Activated T-cell treated with anti-CD3 and anti-CD28 coated beads for 4 hours (primary cell): ENCODE measurements around the gene ZMYND19.
"Not testable (repeated sequence)": the region's sequence is repeated elsewhere in the genome, so short reads cannot be mapped to it uniquely, and the experiment has no call there.

Source experiments
- DNase-seq: peaks from one replicate; pipeline ENCODE4 v3.0.0-alpha.2; 2020

Gene ZMYND19

GRCh38 chr9:137613738-137614523 lies 23.6 kb upstream of the ZMYND19 start:
- DNase-seq = no peak

- DNase-seq = no peak
Measured at GRCh38 chr9:137613259-137613658, 22.9 kb upstream of the ZMYND19 start.

GRCh38 chr9:137612741-137613142 lies 22.4 kb upstream of the ZMYND19 start:
- DNase-seq = no peak

- DNase-seq = no peak
Measured at GRCh38 chr9:137611623-137612609, 21.6 kb upstream of the ZMYND19 start.

GRCh38 chr9:137610944-137611343 lies 20.6 kb upstream of the ZMYND19 start:
- no peak for DNase-seq

- no peak for DNase-seq
Measured at GRCh38 chr9:137607141-137607857, 17.0 kb upstream of the ZMYND19 start.

- DNase-seq = no peak
Measured at GRCh38 chr9:137606734-137607138, 16.4 kb upstream of the ZMYND19 start.

GRCh38 chr9:137606005-137606621 lies 15.8 kb upstream of the ZMYND19 start:
- no peak for DNase-seq

GRCh38 chr9:137605121-137606004 lies 15.1 kb upstream of the ZMYND19 start, which contains the start of gene ARRDC1:
ARRDC1 (plus strand) TSS chr9:137605686; CDS start chr9:137605718, 32 bp downstream.
- DNase-seq = peak; percentile 86

GRCh38 chr9:137604345-137605086 lies 14.2 kb upstream of the ZMYND19 start:
- no peak for DNase-seq

- DNase-seq = no peak
Measured at GRCh38 chr9:137603879-137604278, 13.6 kb upstream of the ZMYND19 start.

GRCh38 chr9:137602661-137603060 lies 12.3 kb upstream of the ZMYND19 start:
- no peak for DNase-seq

- DNase-seq = no peak
Measured at GRCh38 chr9:137598943-137599342, 8.6 kb upstream of the ZMYND19 start.

- DNase-seq = not testable (repeated sequence)
Measured at GRCh38 chr9:137596577-137596976, 6.3 kb upstream of the ZMYND19 start.

- no peak for DNase-seq
Measured at GRCh38 chr9:137593176-137593575, 2.9 kb upstream of the ZMYND19 start.

GRCh38 chr9:137592767-137593166 lies 2.5 kb upstream of the ZMYND19 start:
- no peak for DNase-seq

GRCh38 chr9:137590123-137590468 lies 216 bp downstream of the ZMYND19 start:
- DNase-seq = no peak

GRCh38 chr9:137589441-137590122 lies 730 bp downstream of the ZMYND19 start:
- DNase-seq = no peak

GRCh38 chr9:137588891-137589290 lies 1.4 kb downstream of the ZMYND19 start:
- DNase-seq = no peak

- no peak for DNase-seq
Measured at GRCh38 chr9:137588311-137588710, 2.0 kb downstream of the ZMYND19 start.
